HT1080 (cell line): ENCODE measurements around the gene ZBTB40. TPM values are rescaled to one million over a fixed set of nuclear protein-coding genes. Genes with fewer than 3 reads are reported as not detected.

ENCODE experiments used
- DNase-seq: peaks from one replicate; pipeline ENCODE4 v3.0.0-alpha.2; 2015; ENCODE audit warnings: low read depth
- total RNA-seq: library from RNA; depleted of rRNA; stranded (reverse); fragments of >200 nt; shearing (Covaris generic); gene quantifications from 2 replicates; pipeline ENCODE4 v1.2.3, GENCODE V29; 2014

The ZBTB40 gene
- total RNA-seq, 1 experiment from 2014 or later: 13.0 TPM

DNA sequence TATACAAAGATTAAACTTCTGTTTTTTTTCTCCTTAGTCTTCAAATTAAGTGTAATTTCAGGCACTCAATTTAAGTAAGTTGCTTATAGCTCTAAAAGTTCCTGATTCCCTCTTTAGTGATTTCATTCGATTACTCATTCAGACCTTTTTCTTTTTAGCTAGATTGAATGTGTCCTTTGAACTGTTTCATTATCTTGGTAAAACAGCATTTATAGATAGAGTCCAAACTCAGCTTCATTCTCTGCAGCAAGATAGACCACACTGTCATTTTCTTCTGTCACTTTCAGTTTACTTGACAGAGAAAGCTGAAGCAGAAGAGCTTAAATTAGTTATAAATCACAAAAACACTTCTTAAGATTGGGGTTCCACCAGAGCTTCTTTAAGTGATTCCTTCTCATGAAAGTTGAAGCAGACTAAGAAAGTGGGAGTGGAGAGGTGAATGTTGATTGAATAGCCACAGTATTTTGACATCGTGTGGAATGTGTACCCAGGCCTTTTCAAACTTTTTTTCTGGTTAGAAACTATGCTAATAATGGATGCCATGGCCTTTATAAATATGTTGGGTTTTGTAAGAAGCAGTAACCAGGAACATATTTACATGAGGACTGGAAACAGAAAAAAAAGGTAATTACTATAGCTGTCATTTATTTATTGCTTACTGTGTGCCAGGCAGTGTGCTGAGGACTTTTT, 52.2 kb downstream of the ZBTB40 start:
- DNase-seq: no peak

DNA sequence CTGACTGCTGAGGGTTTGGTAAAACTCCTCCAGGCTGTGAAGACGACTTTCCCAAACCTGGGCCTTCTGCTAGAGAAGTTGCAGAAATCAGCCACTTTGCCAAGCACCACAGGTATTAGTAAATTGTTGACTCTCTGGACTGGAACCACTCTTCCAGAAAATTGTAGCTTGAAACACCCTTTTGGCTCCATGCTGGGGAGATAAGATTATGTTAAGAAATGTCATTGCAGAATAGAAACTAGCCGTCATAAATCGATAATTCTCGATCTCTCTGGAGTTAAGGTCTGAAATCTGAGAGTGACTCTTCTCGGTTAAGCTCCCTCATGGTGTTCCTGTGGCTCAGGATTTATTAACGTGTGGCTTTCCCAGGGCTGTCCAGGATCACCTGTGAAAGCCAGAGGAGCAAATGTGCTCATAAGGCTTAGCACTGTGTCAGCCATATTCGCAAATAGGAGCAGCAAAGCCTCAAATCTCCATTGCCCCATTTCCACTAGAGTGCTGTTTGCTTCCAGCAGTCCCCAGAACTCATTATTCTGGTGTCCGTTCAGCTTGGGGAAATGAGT, 54.6 kb downstream of the ZBTB40 start:
- no peak for DNase-seq

DNA sequence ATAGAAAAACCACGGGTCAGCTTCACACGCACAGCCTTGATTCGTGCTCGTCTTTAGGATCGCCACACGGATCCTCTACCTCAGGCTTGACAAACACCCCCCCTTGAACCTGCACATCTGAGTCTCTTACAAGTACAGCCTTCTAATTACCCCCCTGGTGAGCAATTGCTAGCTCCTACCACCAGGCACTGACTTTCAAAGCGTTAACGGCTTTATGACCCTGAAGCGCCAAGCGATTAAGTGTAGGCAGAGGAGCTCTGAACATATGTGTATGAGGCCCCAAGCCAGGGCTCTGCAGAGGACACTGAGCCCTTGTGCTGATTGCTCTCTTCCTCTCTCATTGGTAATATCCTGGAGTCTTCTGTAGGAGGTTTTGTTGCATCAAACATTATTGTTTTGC, 55.9 kb downstream of the ZBTB40 start:
- no peak for DNase-seq

DNA sequence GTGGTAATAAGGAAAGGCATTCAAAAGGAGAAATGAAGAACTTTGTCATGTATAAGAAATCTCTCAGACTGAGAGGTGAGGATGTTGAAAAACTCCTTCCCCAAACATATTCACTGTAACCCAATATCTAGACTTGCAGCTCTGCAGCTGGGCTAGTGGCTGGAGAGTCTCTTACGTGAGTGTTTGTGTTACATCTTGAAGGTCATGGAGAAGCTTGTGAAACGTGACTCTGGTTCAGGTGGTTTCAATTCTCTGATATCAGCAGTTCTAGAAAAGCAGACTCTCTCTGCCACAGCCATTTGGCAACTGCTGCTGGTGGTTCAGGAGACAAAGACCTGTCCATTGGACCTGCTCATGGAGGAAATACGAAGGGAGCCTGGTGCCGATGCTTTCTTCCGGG, 56.7 kb downstream of the ZBTB40 start:
- DNase-seq: no peak

GRCh38 chr1:22508991-22509390, 57.3 kb downstream of the ZBTB40 start:
- no peak for DNase-seq

DNA sequence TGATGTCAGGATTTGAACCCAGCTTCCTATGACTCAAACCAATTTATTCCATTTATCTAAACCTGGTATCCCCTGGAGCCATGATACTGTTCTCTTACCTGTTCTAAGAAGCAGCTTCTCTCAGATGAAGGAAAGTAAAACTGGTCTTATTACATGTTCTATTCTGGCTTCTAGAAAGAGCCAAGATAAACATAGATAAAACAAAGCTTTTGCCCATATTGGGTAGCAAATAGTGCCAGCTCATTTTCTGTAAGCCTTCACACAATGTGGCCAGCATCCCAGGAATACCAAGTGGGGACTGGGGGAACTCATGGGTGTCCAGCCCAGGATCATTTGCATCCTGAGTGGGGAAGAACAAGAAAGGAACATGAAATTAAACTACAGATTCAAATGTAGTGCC, 58.2 kb downstream of the ZBTB40 start:
- DNase-seq: no peak

DNA sequence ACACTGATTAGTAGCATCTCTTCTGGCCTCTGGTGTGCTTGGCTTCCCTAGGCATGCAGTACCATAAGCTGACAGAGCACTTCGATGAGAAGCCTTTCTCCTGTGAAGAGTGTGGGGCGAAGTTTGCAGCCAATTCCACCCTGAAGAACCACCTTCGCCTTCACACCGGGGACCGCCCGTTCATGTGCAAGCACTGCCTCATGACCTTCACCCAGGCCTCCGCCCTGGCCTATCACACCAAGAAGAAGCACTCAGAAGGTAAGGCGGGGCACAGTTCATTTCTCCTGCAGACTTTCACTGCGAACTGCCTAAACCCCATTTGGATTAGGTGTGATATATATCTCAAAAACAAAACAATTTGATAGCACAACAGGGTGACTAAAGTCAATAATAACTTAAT, 61.2 kb downstream of the ZBTB40 start:
- DNase-seq: no peak

DNA sequence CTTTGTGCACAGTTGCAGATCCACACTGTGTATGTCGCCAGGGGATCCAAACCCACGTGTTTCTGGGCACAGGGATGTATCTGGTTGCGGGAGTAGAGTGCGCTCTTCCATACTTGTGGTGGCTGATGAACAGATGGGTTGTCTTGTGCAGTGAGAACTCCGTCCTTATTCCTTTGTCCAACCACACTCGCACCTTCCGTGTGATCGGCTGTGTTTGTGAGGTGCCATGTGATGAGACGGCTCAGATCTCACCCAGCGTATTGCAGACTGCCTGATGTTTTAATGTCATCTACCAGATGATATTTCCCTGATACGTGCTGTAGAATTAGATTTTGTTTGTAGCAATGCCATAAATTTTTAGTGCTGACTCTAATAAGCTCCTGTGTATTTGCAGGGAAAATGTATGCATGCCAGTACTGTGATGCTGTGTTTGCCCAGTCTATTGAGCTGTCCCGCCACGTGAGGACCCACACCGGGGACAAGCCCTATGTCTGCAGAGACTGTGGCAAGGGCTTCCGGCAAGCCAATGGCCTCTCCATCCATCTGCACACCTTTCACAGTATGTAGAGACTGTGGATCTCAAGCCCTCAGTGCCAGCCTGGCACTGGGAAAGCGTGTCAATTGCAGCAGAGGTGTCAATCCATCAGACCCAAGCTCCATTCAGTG, 65.4 kb downstream of the ZBTB40 start:
- no peak for DNase-seq

DNA sequence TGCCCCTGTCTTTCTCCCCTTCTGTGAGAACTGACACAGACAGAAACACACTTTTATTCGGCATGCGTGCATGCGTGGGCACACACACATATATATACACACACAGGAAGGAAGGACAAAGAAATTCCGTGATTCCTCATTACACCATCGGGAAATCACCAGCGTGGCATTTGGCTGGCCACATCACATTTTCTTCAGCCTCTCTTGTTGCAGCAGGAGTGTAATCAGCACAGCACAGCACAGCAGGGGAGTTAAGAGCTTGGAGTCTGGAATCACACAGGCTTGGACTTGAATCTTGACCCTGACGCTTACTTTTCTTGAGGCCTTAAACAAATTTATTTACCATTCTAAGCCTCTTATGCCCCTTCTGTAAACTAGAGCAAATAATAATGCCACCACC, 66.3 kb downstream of the ZBTB40 start:
- DNase-seq: no peak

- DNase-seq: no peak
Observed at GRCh38 chr1:22518379-22518778, 66.7 kb downstream of the ZBTB40 start.

GRCh38 chr1:22520871-22521270, 69.2 kb downstream of the ZBTB40 start:
- DNase-seq: no peak

DNA sequence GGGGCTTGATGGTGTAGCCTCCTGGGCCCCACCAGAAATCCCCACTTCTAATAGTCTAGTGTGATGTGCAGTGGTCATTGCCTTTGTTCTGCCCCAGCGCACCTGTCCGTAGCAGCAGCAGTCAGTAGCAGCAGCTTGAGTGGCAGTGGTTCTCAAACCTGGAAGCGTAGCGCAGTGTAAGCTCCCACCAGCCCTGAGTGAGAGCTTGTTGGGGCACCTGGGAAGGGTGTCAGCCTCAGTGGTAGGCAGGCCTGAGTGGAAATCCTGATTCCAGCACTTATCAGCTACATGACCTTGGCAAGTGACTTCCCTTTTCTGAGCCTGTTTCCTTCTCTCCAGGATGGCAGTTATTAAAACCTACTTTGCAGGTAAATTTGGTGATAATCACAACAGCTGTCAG, 70.0 kb downstream of the ZBTB40 start:
- no peak for DNase-seq

DNA sequence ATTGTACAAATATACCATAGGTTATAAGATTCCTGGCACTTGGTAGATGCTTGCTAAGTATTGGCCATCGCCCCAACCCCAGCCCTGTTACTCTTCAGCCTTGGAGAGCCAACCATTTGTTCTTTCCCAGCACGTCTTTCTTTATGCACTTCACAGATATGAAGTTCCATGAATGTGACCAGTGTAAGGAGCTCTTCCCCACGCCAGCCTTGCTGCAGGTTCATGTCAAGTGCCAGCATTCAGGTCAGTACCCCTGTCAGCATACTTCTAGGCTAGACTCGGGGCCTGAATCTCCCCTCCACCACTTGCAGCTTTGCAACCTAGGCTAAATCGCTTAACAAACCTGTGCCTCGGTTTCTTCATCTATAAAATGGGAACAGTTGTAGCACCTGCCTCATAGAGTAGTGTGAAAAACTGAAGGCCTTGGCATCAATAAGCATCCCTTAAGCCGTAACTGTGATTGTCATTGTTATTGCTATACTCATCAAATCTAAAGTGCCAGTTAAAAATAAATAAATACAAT, 70.6 kb downstream of the ZBTB40 start:
- no peak for DNase-seq

DNA sequence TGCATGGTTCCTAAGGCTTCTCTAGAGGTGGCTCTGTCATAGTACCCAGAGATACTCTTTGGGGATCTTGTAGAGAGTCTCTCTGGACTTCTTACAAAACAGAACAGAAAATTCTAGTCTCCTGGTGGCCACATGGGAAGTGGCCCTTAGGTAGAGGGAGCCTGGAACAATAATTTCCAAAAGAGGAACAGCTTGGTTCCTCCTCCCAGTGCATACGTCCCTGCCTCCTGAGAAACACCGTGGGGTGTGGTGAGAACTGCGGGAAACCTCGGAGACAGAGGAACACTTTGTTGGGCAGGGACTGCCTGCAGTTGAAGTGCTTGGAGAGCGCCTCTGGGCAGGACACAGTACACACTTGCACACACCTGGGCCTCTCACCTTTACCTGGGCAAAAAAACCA, 72.8 kb downstream of the ZBTB40 start:
- no peak for DNase-seq

DNA sequence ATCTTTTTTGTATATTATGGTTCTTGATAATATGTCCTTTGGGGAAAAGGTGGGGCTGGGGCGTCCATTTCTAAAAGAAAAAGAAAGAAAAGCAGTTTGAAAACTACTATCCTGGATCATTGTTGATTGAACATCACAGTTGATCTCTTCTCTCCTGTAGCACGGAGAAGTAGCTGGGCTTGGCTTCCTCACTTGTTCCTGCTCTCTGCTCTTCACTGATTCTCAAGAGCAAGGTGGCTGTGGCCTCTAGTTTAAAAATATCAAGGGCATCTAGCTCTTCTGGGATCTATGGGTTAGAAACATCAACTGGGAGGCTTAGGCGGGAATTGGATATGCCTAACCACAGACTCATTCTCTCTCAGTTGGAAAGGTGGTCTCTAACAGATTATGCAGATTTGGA, 73.6 kb downstream of the ZBTB40 start:
- no peak for DNase-seq

DNA sequence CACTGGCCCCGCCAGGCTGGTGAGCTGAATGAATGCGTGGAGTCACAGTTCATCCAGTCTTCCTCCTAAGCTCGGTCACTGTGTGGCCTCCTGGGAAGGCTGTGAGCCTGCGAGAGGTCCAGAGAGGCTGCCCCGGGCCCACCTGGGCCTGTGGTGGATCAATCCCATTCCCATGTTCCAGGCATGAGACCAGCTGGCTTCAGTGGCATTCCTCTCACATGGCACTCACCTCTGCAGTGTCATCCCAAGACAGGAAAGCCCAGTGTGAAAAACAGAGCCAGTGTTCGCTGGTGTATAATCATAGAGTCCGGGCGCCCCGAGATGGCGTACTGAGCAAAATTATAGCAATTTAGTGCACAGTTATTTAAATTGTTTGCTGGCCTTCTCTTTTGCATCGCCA, 74.0 kb downstream of the ZBTB40 start:
- DNase-seq: no peak

DNA sequence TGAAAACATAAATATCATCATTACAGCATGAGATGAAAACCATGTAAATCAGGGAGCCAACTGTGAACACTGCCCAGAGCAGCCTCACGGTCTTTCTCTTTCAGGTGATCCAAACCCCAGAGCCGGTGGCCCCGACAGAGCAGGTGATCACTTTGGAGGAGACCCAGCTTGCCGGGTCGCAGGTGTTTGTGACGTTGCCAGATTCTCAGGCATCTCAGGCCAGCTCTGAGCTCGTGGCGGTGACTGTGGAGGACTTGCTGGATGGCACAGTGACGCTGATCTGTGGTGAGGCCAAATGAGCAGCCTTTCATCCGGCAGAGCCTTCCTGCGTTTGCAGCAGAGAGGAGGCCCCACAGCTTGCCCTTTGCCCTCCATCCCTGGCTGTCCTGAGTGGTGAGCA, 74.4 kb downstream of the ZBTB40 start:
- DNase-seq: no peak

DNA sequence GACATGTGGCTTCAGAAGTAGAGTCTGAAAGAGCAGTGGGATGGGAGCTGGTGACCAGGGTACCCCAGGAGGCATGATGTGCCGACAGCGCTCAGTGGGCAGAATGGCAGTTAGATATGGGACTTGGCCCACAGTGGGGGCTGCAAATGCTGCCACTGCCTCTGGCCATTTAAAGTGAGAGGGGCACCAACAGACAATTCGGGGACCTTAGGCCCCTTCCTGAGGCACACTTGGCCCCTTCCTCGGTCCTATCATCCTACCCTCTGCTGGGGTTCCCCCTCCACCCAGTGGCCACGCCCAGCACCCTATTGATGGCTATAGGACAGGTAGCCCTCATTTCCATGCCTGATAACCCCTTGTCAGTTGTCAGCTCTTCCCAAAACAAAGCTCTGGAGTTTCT, 75.0 kb downstream of the ZBTB40 start:
- DNase-seq: no peak

GRCh38 chr1:22527122-22527521, 75.5 kb downstream of the ZBTB40 start:
- no peak for DNase-seq

- DNase-seq: no peak
Observed at GRCh38 chr1:22527555-22528296, 76.1 kb downstream of the ZBTB40 start.

GRCh38 chr1:22528451-22528850, 76.8 kb downstream of the ZBTB40 start:
- DNase-seq: no peak
